Measurements from ENCODE around the gene PXYLP1.
"Not testable (repeated sequence)": the region's sequence is repeated elsewhere in the genome, so short reads cannot be mapped to it uniquely, and the experiment has no call there.

The PXYLP1 gene

DNA sequence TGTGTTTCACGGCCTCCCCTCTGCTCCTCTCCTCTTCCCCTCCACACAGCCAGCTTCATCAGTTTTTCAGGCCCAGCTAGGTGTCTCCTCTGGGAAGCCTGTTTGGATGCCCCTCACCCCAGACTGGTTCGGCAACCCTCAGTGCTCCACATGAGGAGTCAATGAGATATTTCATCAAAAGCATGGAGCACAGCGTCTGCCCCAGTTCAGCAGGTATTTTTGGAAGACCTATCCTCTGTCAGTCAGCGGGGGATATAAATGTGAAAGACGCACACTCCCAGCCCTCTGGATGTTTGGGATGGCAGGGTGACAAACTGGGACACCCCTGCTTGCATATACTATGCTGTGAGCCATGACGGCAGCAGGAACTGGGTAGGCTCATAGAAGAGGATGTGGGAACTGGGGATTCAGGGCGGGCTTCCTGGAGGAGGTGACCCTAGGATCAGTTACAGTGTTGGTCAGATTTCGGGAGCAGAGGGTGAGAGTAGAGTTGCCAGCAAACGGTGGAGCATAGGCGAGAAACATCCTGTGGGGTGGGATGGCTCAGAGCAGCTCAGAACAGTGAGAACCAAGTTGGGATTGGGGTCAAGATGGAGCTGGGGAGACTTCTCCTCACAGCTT is 42.9 kb downstream of the PXYLP1 start:
- no peak for DNase-seq

DNA sequence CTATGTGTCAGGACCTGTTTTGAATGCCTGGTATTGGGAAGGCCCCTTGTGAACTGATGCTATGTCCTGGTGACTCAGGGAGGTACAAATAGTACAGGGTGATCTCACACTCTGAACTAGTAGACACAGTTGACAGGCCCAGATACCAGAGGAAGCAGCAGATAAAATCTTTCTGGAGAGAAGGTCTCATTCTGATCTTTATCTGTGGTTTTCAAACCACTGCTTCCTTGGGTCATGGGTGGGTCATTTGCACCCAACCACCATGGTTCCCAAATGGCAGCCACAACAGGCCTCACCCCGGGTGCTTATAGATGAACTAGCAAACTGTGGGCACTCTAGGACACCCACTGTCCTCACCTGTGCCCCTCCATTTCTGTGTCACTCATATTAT is 43.4 kb downstream of the PXYLP1 start:
- DNase-seq: no peak

- DNase-seq: no peak
Observed at GRCh38 chr3:141275511-141275910, 43.9 kb downstream of the PXYLP1 start.

GRCh38 chr3:141275973-141276372 is 44.3 kb downstream of the PXYLP1 start:
- no peak for DNase-seq

DNA sequence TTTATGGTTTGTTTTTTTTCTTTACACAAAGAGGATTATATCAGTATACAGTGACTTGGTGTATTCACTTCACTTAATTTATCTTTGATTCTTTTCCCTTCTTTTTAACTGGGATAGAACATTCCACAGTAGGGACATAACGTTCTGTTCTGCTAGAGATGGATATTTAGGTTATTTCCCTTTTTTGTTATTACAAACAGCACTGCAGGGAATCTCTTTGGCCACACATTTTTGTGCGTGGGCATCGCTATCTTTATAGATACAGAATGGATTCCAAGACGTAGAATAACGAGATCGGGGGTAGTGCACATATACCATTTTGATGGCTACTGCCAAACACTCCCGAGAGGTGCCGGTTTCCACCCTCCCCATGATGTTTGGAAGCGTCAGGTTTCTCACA is 44.8 kb downstream of the PXYLP1 start:
- no peak for DNase-seq

DNA sequence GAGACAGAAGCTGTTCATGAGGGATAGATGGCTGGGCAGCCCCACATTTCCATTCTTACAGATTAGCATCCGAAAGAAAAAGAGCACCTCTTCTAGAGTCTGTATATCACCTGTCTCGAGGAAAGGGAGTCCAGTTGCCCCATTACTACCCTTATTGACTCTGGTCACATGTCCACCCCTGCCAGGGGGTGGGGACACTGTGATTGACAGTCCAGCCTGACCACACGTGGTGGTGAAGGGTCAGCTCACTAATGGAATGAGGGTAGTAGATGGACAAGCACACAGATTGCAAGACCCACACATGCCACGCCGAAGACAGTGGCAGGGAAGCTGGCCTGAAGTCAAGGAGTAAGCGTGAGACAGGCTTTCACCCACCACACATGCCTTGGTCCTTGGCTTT is 45.8 kb downstream of the PXYLP1 start:
- DNase-seq: no peak

GRCh38 chr3:141278196-141279076 is 46.8 kb downstream of the PXYLP1 start:
- no peak for DNase-seq

- DNase-seq: no peak
Observed at GRCh38 chr3:141279077-141279967, 47.7 kb downstream of the PXYLP1 start.

DNA sequence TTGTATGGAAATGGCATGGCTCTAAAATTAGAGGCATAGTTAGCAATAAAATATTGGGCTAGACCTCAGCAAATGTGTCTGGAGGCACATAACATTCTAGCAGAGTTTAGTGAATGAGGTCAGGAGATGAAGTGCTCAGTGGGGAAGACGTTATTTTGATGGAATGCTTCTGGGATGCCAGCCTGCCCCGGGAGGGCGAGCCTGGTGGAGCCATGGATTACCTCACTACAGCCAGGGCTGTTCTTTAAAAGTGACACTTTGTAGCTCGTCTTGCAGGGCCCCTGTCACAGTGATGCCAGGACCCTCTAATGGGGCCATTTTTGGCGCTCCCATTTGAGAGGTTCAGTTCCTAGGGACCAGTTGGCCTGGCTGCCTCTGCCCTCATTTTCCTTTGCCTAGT is 48.5 kb downstream of the PXYLP1 start:
- DNase-seq: no peak

GRCh38 chr3:141280690-141281089 is 49.1 kb downstream of the PXYLP1 start:
- DNase-seq: no peak

DNA sequence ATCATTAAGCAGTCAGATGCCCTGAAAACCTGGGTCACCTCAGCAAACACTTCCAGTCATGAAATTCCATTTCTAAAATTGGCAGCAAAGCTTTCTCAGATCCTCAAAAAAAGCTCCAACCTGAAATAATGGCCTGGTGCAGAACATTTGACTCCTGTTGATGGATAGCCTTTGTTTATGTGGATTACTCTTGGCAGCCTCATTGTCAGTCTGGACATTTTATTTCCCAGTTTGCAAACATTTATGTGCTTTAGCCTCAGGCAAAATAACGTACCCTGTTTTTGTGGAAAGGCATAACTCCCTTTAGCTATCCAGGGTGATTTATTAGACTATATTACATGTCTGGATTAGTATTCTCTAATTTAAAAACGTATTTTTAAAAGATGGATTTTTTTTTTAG is 53.9 kb downstream of the PXYLP1 start:
- DNase-seq: no peak

GRCh38 chr3:141286856-141287255 is 55.2 kb downstream of the PXYLP1 start:
- no peak for DNase-seq

DNA sequence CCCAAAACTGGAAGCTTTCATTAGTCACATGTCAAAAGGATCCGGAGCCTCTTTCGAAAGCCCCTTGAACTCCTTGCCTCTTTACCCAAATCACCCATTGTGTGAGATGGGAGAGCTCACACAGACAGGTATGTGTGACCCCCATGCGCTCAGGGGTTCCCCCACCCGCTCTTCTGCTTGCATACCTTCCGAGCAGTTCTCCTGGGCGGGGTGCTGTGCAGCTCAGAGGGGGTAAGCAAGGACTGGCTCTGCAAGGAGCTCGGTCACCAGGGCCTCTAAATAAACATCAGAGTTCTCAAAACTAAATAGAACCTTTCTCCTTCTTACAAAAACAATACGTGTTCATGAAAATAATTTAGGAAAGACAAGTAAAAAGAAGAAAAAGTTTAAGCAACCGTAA is 55.7 kb downstream of the PXYLP1 start:
- DNase-seq: no peak

- DNase-seq: no peak
Observed at GRCh38 chr3:141288336-141288990, 56.8 kb downstream of the PXYLP1 start.

GRCh38 chr3:141289228-141289772 is 57.7 kb downstream of the PXYLP1 start:
- DNase-seq: no peak

GRCh38 chr3:141291559-141292355 is 60.1 kb downstream of the PXYLP1 start:
- no peak for DNase-seq

GRCh38 chr3:141292356-141293058 is 60.9 kb downstream of the PXYLP1 start:
- DNase-seq: no peak

- DNase-seq: no peak
Observed at GRCh38 chr3:141294301-141294700, 62.7 kb downstream of the PXYLP1 start.

GRCh38 chr3:141294848-141295247 is 63.2 kb downstream of the PXYLP1 start:
- no peak for DNase-seq

DNA sequence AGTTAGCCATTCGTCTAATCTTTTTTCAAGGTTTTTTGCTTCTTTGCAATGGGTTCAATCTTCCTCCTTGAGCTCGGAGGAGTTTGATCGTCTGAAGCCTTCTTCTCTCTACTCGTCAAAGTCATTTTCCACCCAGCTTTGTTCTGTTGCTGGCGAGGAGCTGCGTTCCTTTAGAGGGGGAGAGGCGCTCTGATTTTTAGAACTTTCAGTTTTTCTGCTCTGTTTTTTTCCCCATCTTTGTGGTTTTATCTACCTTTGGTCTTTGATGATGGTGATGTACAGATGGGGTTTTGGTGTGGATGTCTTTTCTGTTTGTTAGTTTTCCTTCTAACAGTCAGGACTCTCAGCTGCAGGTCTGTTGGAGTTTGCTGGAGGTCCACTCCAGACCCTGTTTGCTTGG is 68.8 kb downstream of the PXYLP1 start:
- DNase-seq: not testable (repeated sequence)
